Measurements from ENCODE around the gene PLCH1. TPM values are rescaled to one million over a fixed set of nuclear protein-coding genes. Genes with fewer than 3 reads are reported as not detected.
A peak's percentile ranks its signal among the peaks of the same experiment; 100 is the strongest.

The PLCH1 gene
- total RNA-seq, 1 experiment from 2014 or later = 3.1 TPM

GRCh38 chr3:155648013-155648591 is 96.8 kb downstream of the PLCH1 start:
- ChIA-PET CTCF (no interaction called here), POLR2A (ENCODE audit: low non-redundant PET) (no interaction called here)
- Histone ChIP-seq H3K27me3 (replicated peaks; ENCODE audit: insufficient read depth, low read depth, low read length, poor library complexity) (no peaks in the 10 kb centered on the region), H3K4me1 (ENCODE audit: insufficient read depth, low read length, poor library complexity, severe bottlenecking) (peaks cover 24% of the 10 kb centered on the region), H3K4me3 (ENCODE audit: low read depth, low read length, poor library complexity, severe bottlenecking) (no peak overlapping the region), H3K36me3 (ENCODE audit: insufficient read depth, low read length, poor library complexity, severe bottlenecking) (no peaks in the 10 kb centered on the region), H3K9me3 (ENCODE audit: low read depth, low read length, poor library complexity, severe bottlenecking) (no peaks in the 10 kb centered on the region), H3K27ac (ENCODE audit: low read depth, low read length, poor library complexity, severe bottlenecking) (no peak overlapping the region)
- TF ChIP-seq EZH2 (IDR thresholded peaks at IDR 0.05; ENCODE audit: borderline replicate concordance, low read depth, low read length, poor library complexity, severe bottlenecking) = no peak
- no peak for TF ChIP-seq CTCF (conservative IDR thresholded peaks at IDR 0.05; ENCODE audit: low read depth, low read length)
- BruUV-seq (replicated peaks) = no TSS peak
- no peak for DNase-seq (ENCODE audit: low spot score)
- intact Hi-C loops (cut with micrococcal nuclease; ENCODE audit: unreplicated experiment) = no loop called here

- Histone ChIP-seq H3K36me3 (ENCODE audit: insufficient read depth, low read length, poor library complexity, severe bottlenecking) (no peaks in the 10 kb centered on the region), H3K27me3 (replicated peaks; ENCODE audit: insufficient read depth, low read depth, low read length, poor library complexity) (no peaks in the 10 kb centered on the region), H3K27ac (ENCODE audit: low read depth, low read length, poor library complexity, severe bottlenecking) (peak overlapping the region; percentile 38), H3K4me3 (ENCODE audit: low read depth, low read length, poor library complexity, severe bottlenecking) (no peak overlapping the region), H3K4me1 (ENCODE audit: insufficient read depth, low read length, poor library complexity, severe bottlenecking) (peaks cover 24% of the 10 kb centered on the region), H3K9me3 (ENCODE audit: low read depth, low read length, poor library complexity, severe bottlenecking) (no peaks in the 10 kb centered on the region)
- POLR2A ChIA-PET (ENCODE audit: low non-redundant PET) = no interaction called here
- CTCF ChIA-PET = no interaction called here
- no TSS peak for BruUV-seq (replicated peaks)
- TF ChIP-seq EZH2 (IDR thresholded peaks at IDR 0.05; ENCODE audit: borderline replicate concordance, low read depth, low read length, poor library complexity, severe bottlenecking) (no peak), CTCF (conservative IDR thresholded peaks at IDR 0.05; ENCODE audit: low read depth, low read length) (no peak)
- intact Hi-C loops (cut with micrococcal nuclease; ENCODE audit: unreplicated experiment) = no loop called here
- peak; percentile 63 for DNase-seq (ENCODE audit: low spot score)
Measured at GRCh38 chr3:155647206-155647605, 97.7 kb downstream of the PLCH1 start.

- Histone ChIP-seq H3K36me3 (ENCODE audit: insufficient read depth, low read length, poor library complexity, severe bottlenecking) (no peaks in the 10 kb centered on the region), H3K9me3 (ENCODE audit: low read depth, low read length, poor library complexity, severe bottlenecking) (no peaks in the 10 kb centered on the region), H3K4me3 (ENCODE audit: low read depth, low read length, poor library complexity, severe bottlenecking) (no peak overlapping the region), H3K27ac (ENCODE audit: low read depth, low read length, poor library complexity, severe bottlenecking) (peak overlapping the region; percentile 17), H3K4me1 (ENCODE audit: insufficient read depth, low read length, poor library complexity, severe bottlenecking) (peaks cover 24% of the 10 kb centered on the region), H3K27me3 (replicated peaks; ENCODE audit: insufficient read depth, low read depth, low read length, poor library complexity) (no peaks in the 10 kb centered on the region)
- DNase-seq (ENCODE audit: low spot score) = no peak
- BruUV-seq (replicated peaks) = no TSS peak
- intact Hi-C loops (cut with micrococcal nuclease; ENCODE audit: unreplicated experiment) = no loop called here
- ChIA-PET POLR2A (ENCODE audit: low non-redundant PET) (no interaction called here), CTCF (no interaction called here)
- TF ChIP-seq CTCF (conservative IDR thresholded peaks at IDR 0.05; ENCODE audit: low read depth, low read length) (no peak), EZH2 (IDR thresholded peaks at IDR 0.05; ENCODE audit: borderline replicate concordance, low read depth, low read length, poor library complexity, severe bottlenecking) (no peak)
Measured at GRCh38 chr3:155646669-155647068, 98.2 kb downstream of the PLCH1 start.

All from A673 (cell line).